ENCODE results near the gene EDARADD.
"Not testable (repeated sequence)": the region's sequence is repeated elsewhere in the genome, so short reads cannot be mapped to it uniquely, and the experiment has no call there.

Gene EDARADD

DNA sequence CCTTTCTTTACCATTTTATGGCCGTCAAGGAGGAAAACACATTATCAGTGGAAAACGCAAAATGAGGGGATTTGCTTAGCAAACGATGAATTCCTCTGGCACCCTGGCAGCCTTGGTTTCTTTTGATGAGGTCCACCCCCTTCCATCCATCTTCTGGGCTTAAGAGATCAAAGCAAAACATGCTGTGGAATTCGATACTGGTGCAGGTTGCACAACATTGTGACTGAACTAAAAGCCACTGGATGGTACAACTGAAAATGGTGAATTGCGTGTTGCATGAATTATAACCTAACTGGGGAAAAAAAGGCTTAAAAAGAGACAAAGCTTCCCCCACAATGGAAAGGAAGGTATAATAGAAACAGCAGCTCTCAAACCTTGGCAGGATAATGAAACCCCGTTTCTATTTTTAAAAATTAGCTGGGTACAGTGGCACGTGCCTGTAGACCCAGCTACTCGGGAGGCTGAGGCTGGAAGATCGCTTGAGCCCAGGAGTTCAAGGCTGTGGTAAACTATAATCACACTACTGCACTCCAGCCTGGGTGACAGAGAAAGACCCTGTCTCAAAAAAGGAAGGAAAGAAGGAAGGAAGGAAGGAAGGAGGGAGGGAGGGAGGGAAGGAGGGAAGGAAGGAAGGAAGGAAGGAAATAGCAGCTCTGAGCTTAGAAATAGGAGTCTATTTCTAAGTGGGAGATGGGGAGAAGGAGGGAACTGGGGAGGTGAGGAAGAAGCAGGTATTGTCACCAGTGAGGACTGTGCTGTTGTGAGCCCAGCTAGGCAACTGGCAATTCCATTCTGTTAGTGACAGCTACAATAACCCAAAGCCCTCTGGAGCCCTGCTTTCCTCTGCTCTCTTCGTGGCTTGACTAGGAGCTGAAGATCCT lies 100.7 kb downstream of the EDARADD start:
- no peak overlapping the region for H3K27ac ChIP-seq (ENCODE audit: insufficient read depth, low read depth, low read length, poor library complexity, severe bottlenecking)
- H3K36me3 ChIP-seq (ENCODE audit: control insufficient read depth, insufficient read depth, low read length) = no peaks in the 10 kb centered on the region
- no peak overlapping the region for H3K4me3 ChIP-seq (ENCODE audit: insufficient read depth, low read depth, low read length)
- H3K27me3 ChIP-seq (ENCODE audit: control insufficient read depth, insufficient read depth, low read length, poor library complexity, severe bottlenecking) = no peaks in the 10 kb centered on the region
- peaks cover 9% of the 10 kb centered on the region for H3K4me1 ChIP-seq (ENCODE audit: control insufficient read depth, insufficient read depth, low read length)
- 67 to 73% methylated on average over 10 of the region's 10 CpGs for WGBS, 2 experiments
- no peaks in the 10 kb centered on the region for H3K9me3 ChIP-seq (ENCODE audit: control insufficient read depth, low read length)

DNA sequence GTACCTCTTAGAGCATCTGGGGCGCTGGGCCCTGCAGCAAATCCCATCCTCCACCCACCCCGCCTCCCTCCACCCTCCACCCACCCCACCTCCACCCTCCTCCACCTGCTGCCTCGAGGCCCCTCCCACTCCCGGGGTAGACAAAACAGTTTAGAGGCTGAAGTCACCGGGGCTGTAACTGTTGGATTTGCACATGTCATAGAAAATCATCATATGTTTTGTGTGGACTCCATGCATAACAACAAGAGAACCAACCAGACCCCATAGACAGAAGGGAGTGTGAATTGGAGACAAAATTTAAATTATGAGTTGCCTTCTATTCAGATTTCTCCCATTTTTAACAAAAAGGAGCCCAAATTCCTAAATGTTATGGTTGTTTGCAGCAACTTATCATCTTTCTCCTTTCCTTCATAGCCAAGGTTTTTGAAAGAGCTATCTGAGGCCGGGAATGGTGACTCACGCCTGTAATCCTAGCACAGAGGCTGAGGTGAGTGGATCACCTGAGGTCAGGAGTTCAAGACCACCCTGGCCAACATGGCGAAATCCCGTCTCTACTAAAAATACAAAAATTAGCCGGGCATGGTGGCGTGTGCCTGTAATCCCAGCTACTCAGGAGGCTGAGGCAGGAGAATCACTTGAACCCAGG lies 101.5 kb downstream of the EDARADD start:
- H3K27me3 ChIP-seq (ENCODE audit: control insufficient read depth, insufficient read depth, low read length, poor library complexity, severe bottlenecking) = no peaks in the 10 kb centered on the region
- H3K4me1 ChIP-seq (ENCODE audit: control insufficient read depth, insufficient read depth, low read length) = peaks cover 9% of the 10 kb centered on the region
- no peak overlapping the region for H3K27ac ChIP-seq (ENCODE audit: insufficient read depth, low read depth, low read length, poor library complexity, severe bottlenecking)
- H3K4me3 ChIP-seq (ENCODE audit: insufficient read depth, low read depth, low read length) = no peak overlapping the region
- H3K36me3 ChIP-seq (ENCODE audit: control insufficient read depth, insufficient read depth, low read length) = no peaks in the 10 kb centered on the region
- 63 to 76% methylated on average over 8 to 10 of the region's 11 CpGs for WGBS, 2 experiments
- H3K9me3 ChIP-seq (ENCODE audit: control insufficient read depth, low read length) = no peaks in the 10 kb centered on the region

- Histone ChIP-seq H3K27me3 (ENCODE audit: control insufficient read depth, insufficient read depth, low read length, poor library complexity, severe bottlenecking) (no peaks in the 10 kb centered on the region), H3K36me3 (ENCODE audit: control insufficient read depth, insufficient read depth, low read length) (no peaks in the 10 kb centered on the region), H3K9me3 (ENCODE audit: control insufficient read depth, low read length) (no peaks in the 10 kb centered on the region), H3K4me3 (ENCODE audit: insufficient read depth, low read depth, low read length) (no peak overlapping the region), H3K27ac (ENCODE audit: insufficient read depth, low read depth, low read length, poor library complexity, severe bottlenecking) (no peak overlapping the region), H3K4me1 (ENCODE audit: control insufficient read depth, insufficient read depth, low read length) (peaks cover 14% of the 10 kb centered on the region)
- WGBS, 2 experiments = 75 to 94% methylated on average over 4 to 6 of the region's 6 CpGs
These were observed 103.8 kb downstream of the EDARADD start for GRCh38 chr1:236497908-236498307.

GRCh38 chr1:236501093-236501492 lies 107.0 kb downstream of the EDARADD start:
- no peaks in the 10 kb centered on the region for H3K36me3 ChIP-seq (ENCODE audit: control insufficient read depth, insufficient read depth, low read length)
- H3K9me3 ChIP-seq (ENCODE audit: control insufficient read depth, low read length) = no peaks in the 10 kb centered on the region
- H3K27me3 ChIP-seq (ENCODE audit: control insufficient read depth, insufficient read depth, low read length, poor library complexity, severe bottlenecking) = no peaks in the 10 kb centered on the region
- no peak overlapping the region for H3K27ac ChIP-seq (ENCODE audit: insufficient read depth, low read depth, low read length, poor library complexity, severe bottlenecking)
- no peak overlapping the region for H3K4me3 ChIP-seq (ENCODE audit: insufficient read depth, low read depth, low read length)
- WGBS, 2 experiments = 92 to 95% methylated on average over 6 of the region's 6 CpGs
- H3K4me1 ChIP-seq (ENCODE audit: control insufficient read depth, insufficient read depth, low read length) = peaks cover 9% of the 10 kb centered on the region

DNA sequence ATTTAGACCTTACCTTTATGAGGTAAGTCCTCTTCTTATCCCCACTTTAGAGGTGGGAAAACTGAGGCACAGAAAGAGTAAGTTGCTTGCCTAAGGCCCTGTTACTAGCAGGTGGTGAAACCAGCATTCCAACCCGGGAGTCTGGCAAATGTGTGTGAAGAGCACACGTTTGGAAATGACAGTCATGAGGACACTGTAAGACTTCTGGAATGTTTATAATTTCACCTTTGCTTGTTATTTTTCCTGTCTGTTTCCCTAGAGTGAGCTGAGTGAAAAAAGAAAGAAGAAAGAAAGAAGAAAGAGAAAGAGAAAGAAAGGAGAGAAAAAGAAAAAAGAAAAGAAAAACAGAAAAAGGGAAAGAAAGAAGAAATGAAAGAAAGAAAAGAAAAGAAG lies 108.5 kb downstream of the EDARADD start:
- no peaks in the 10 kb centered on the region for H3K36me3 ChIP-seq (ENCODE audit: control insufficient read depth, insufficient read depth, low read length)
- no peak overlapping the region for H3K4me3 ChIP-seq (ENCODE audit: insufficient read depth, low read depth, low read length)
- WGBS, 2 experiments = 59 to 70% methylated on average over 2 of the region's 2 CpGs
- no peaks in the 10 kb centered on the region for H3K27me3 ChIP-seq (ENCODE audit: control insufficient read depth, insufficient read depth, low read length, poor library complexity, severe bottlenecking)
- H3K27ac ChIP-seq (ENCODE audit: insufficient read depth, low read depth, low read length, poor library complexity, severe bottlenecking) = no peak overlapping the region
- no peaks in the 10 kb centered on the region for H3K9me3 ChIP-seq (ENCODE audit: control insufficient read depth, low read length)
- peaks cover 9% of the 10 kb centered on the region for H3K4me1 ChIP-seq (ENCODE audit: control insufficient read depth, insufficient read depth, low read length)

DNA sequence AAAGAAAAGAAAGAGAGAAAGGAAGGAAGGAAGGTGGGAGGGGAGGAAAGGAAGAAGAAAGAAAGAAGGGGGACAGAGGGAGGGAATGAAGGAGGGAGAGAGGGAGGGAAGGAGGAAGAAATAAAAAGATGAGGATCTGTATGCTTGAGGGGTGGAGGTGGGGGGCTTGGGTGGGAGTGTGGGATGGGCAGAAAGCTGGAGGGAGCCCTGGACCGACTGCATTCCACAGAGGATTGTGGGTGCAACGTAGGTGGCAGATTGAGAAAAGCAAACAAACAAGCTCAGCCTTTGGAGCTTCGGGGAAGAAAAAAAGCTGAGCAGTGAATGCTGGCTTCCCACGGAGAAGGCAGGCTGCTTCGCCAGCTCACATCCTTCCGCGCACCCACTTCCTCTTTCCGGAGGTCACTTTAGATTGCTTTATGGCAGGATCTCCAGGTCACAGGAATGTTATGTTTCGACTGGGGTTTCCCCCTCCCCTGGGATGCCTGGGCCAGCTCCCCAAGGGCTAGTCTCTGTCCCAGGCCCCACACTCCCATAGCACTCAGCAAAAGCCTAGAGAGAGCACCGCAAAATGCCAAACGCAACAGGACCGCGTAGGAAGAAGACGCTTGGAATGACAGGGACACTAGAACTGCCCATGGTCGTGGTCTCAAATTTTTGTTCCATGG lies 109.0 kb downstream of the EDARADD start:
- Histone ChIP-seq H3K27me3 (ENCODE audit: control insufficient read depth, insufficient read depth, low read length, poor library complexity, severe bottlenecking) (no peaks in the 10 kb centered on the region), H3K36me3 (ENCODE audit: control insufficient read depth, insufficient read depth, low read length) (no peaks in the 10 kb centered on the region), H3K9me3 (ENCODE audit: control insufficient read depth, low read length) (no peaks in the 10 kb centered on the region), H3K4me3 (ENCODE audit: insufficient read depth, low read depth, low read length) (peak overlapping the region; percentile 30), H3K27ac (ENCODE audit: insufficient read depth, low read depth, low read length, poor library complexity, severe bottlenecking) (peak overlapping the region; percentile 42), H3K4me1 (ENCODE audit: control insufficient read depth, insufficient read depth, low read length) (peaks cover 9% of the 10 kb centered on the region)
- WGBS, 2 experiments = 9 to 14% methylated on average over 15 of the region's 15 CpGs

- H3K27ac ChIP-seq (ENCODE audit: insufficient read depth, low read depth, low read length, poor library complexity, severe bottlenecking); H3K4me1 ChIP-seq (ENCODE audit: control insufficient read depth, insufficient read depth, low read length); H3K36me3 ChIP-seq (ENCODE audit: control insufficient read depth, insufficient read depth, low read length); H3K4me3 ChIP-seq (ENCODE audit: insufficient read depth, low read depth, low read length); H3K27me3 ChIP-seq (ENCODE audit: control insufficient read depth, insufficient read depth, low read length, poor library complexity, severe bottlenecking); H3K9me3 ChIP-seq (ENCODE audit: control insufficient read depth, low read length): not testable (repeated sequence)
- WGBS, 2 experiments = 94% methylated on average over 3 of the region's 3 CpGs
These were observed 110.3 kb downstream of the EDARADD start for GRCh38 chr1:236504338-236504737.

DNA sequence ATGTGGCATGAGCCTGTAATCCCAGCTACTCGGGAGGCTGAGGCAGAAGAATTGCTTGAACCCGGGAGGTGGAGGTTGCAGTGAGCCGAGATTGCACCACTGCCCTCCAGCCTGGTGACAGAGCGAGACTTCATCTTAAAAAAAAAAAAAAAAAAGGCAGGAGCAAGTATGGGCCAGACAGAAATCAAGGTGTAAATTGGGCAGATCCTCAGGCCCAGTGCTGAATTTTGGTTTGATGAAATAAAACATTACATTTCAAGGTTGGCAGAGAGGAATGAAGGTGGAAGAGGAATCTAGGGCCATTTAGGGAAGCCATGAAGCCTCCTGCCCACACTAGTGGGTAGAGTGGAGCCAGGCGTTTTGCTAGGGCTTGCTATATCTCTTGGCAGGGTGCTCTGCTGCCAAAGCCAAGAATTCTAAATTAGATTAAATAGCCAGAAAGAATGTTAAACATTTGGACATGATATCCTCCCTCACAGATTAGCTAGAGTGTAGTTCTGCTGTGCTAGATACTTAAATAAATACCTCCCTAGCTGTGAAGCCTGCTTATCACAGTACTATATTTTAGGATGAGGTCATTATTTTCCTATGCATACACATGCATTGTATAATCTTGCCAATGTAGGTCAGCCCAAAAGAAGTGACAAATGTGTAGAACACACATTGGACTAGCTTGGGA lies 113.1 kb downstream of the EDARADD start:
- no peaks in the 10 kb centered on the region for H3K9me3 ChIP-seq (ENCODE audit: control insufficient read depth, low read length)
- no peak overlapping the region for H3K4me3 ChIP-seq (ENCODE audit: insufficient read depth, low read depth, low read length)
- no peaks in the 10 kb centered on the region for H3K27me3 ChIP-seq (ENCODE audit: control insufficient read depth, insufficient read depth, low read length, poor library complexity, severe bottlenecking)
- H3K4me1 ChIP-seq (ENCODE audit: control insufficient read depth, insufficient read depth, low read length) = peaks cover 9% of the 10 kb centered on the region
- no peaks in the 10 kb centered on the region for H3K36me3 ChIP-seq (ENCODE audit: control insufficient read depth, insufficient read depth, low read length)
- no peak overlapping the region for H3K27ac ChIP-seq (ENCODE audit: insufficient read depth, low read depth, low read length, poor library complexity, severe bottlenecking)
- 93% methylated on average over 5 of the region's 5 CpGs for WGBS, 2 experiments

- Histone ChIP-seq H3K4me3 (ENCODE audit: insufficient read depth, low read depth, low read length) (no peak overlapping the region), H3K27ac (ENCODE audit: insufficient read depth, low read depth, low read length, poor library complexity, severe bottlenecking) (no peak overlapping the region), H3K36me3 (ENCODE audit: control insufficient read depth, insufficient read depth, low read length) (no peaks in the 10 kb centered on the region), H3K4me1 (ENCODE audit: control insufficient read depth, insufficient read depth, low read length) (no peaks in the 10 kb centered on the region), H3K27me3 (ENCODE audit: control insufficient read depth, insufficient read depth, low read length, poor library complexity, severe bottlenecking) (no peaks in the 10 kb centered on the region), H3K9me3 (ENCODE audit: control insufficient read depth, low read length) (no peaks in the 10 kb centered on the region)
- WGBS, 2 experiments = 90 to 93% methylated on average over 6 of the region's 6 CpGs
These were observed 114.5 kb downstream of the EDARADD start for GRCh38 chr1:236508593-236509027.

GRCh38 chr1:236509203-236509602 lies 115.1 kb downstream of the EDARADD start:
- H3K27me3 ChIP-seq (ENCODE audit: control insufficient read depth, insufficient read depth, low read length, poor library complexity, severe bottlenecking) = no peaks in the 10 kb centered on the region
- H3K27ac ChIP-seq (ENCODE audit: insufficient read depth, low read depth, low read length, poor library complexity, severe bottlenecking) = no peak overlapping the region
- no peaks in the 10 kb centered on the region for H3K36me3 ChIP-seq (ENCODE audit: control insufficient read depth, insufficient read depth, low read length)
- no peaks in the 10 kb centered on the region for H3K9me3 ChIP-seq (ENCODE audit: control insufficient read depth, low read length)
- no peak overlapping the region for H3K4me3 ChIP-seq (ENCODE audit: insufficient read depth, low read depth, low read length)
- H3K4me1 ChIP-seq (ENCODE audit: control insufficient read depth, insufficient read depth, low read length) = no peaks in the 10 kb centered on the region
- 94 to 100% methylated on average over 1 of the region's 1 CpG for WGBS, 2 experiments

All from ectodermal cell (in vitro differentiated cells).